Cardiac muscle cell (in vitro differentiated cells and primary cell): Measurements from ENCODE around the gene LLPH. TPM values are rescaled to one million over a fixed set of nuclear protein-coding genes. Genes with fewer than 3 reads are reported as not detected.
A peak's percentile ranks its signal among the peaks of the same experiment; 100 is the strongest.
"Not testable (repeated sequence)": the region's sequence is repeated elsewhere in the genome, so short reads cannot be mapped to it uniquely, and the experiment has no call there.

Experiments
- DNase-seq, 2 donors: peaks; one replicate each; pipeline versions ENCODE4 v3.0.0 to v3.0.0-alpha.2; 2010 to 2017; ENCODE audit warnings: low read depth in 1 of 2, low spot score in 1 of 2
- H3K27ac ChIP-seq: fragments of 200-600 bp; sonication (generic); 2 replicates; pipeline ENCODE4 v1.5.1; 2016
- H3K27me3 ChIP-seq: fragments of 200-600 bp; sonication (generic); 2 replicates; pipeline ENCODE4 v1.6.0; 2016; ENCODE audit warnings: control low read depth
- H3K36me3 ChIP-seq: fragments of 200-600 bp; sonication (generic); 2 replicates; pipeline ENCODE4 v1.5.1; 2016; ENCODE audit warnings: control low read depth
- H3K4me1 ChIP-seq: fragments of 200-600 bp; sonication (generic); 2 replicates; pipeline ENCODE4 v1.8.1; 2017; ENCODE audit warnings: low read depth, mild to moderate bottlenecking, mixed run types
- H3K4me3 ChIP-seq: fragments of 200-600 bp; sonication (generic); 2 replicates; pipeline ENCODE4 v1.5.1; 2016; ENCODE audit warnings: mild to moderate bottlenecking
- H3K9me3 ChIP-seq: fragments of 200-600 bp; sonication (generic); 2 replicates; pipeline ENCODE4 v1.5.1; 2017; ENCODE audit warnings: low read depth, mild to moderate bottlenecking, control low read depth
- CTCF ChIP-seq: IDR thresholded peaks from 2 replicates; pipeline ENCODE4 v1.5.1; 2012; ENCODE audit warnings: low read depth, mild to moderate bottlenecking, low read length
- polyA plus RNA-seq: library from polyadenylated mRNA; unstranded; fragments of >200 nt; fragmentation: Nextera tagmentation; extraction: Ambion mirVana; gene quantifications from 2 replicates; pipeline ENCODE4 v1.2.1, GENCODE V29; 2016
- total RNA-seq: library from RNA; depleted of rRNA; stranded (reverse); fragments of >200 nt; gene quantifications from 2 replicates; pipeline ENCODE4 v1.2.3, GENCODE V29; 2016

Gene LLPH
- total RNA-seq (3.4 and 3.9 TPM in 2 replicates), polyA plus RNA-seq (34.2 and 41.6 TPM in 2 replicates)

GRCh38 chr12:66130267-66131066 is at the start of gene LLPH:
Gene LLPH (minus strand): TSS chr12:66130750. CDS start chr12:66129106, 1,644 bp downstream.
- H3K4me1 ChIP-seq = peaks cover 21% of the 10 kb centered on the region
- no peak for TF ChIP-seq CTCF
- peak; percentile 89 for DNase-seq
- H3K4me3 ChIP-seq = peak within 1 kb of the TSS; percentile 82
- no peaks in the 10 kb centered on the region for H3K9me3 ChIP-seq
- H3K36me3 ChIP-seq = peaks cover 14% of the 10 kb centered on the region
- H3K27me3 ChIP-seq = no peaks in the 10 kb centered on the region
- peak within 1 kb of the TSS; percentile 69 for H3K27ac ChIP-seq

- Histone ChIP-seq H3K27me3 (no peaks in the 10 kb centered on the region), H3K27ac (no peak overlapping the region), H3K9me3 (no peaks in the 10 kb centered on the region), H3K36me3 (no peaks in the 10 kb centered on the region), H3K4me3 (no peak overlapping the region), H3K4me1 (no peaks in the 10 kb centered on the region)
- no peak for TF ChIP-seq CTCF
- peak in 1 of 2 donors; percentile 83 for DNase-seq
Measured at GRCh38 chr12:66176105-66176900, 45.8 kb upstream of the LLPH start.

GRCh38 chr12:66174391-66175325 is 44.1 kb upstream of the LLPH start:
- H3K27ac ChIP-seq, H3K4me3 ChIP-seq, DNase-seq: not testable (repeated sequence)

GRCh38 chr12:66170606-66171005 is 40.1 kb upstream of the LLPH start:
- no peak for DNase-seq
- TF ChIP-seq CTCF = no peak
- H3K27ac ChIP-seq = no peak overlapping the region

More at GRCh38 chr12:66174391-66175325, 44.1 kb upstream of the LLPH start:
- H3K4me1 ChIP-seq, H3K27me3 ChIP-seq, H3K36me3 ChIP-seq, H3K9me3 ChIP-seq: not testable (repeated sequence)

GRCh38 chr12:66169221-66170170 is 38.9 kb upstream of the LLPH start, which contains the start of gene TMBIM4:
Gene TMBIM4 (minus strand): TSS chr12:66169996. CDS start chr12:66169951, 45 bp downstream.
- Histone ChIP-seq H3K27ac (peak within 1 kb of the TSS; percentile 75), H3K27me3 (no peaks in the 10 kb centered on the region), H3K4me1 (no peaks in the 10 kb centered on the region), H3K9me3 (no peaks in the 10 kb centered on the region), H3K36me3 (no peaks in the 10 kb centered on the region), H3K4me3 (peak within 1 kb of the TSS; percentile 40)
- peak; percentile 82 to 96 for DNase-seq
- TF ChIP-seq CTCF = peak; percentile 45

More at GRCh38 chr12:66170606-66171005, 40.1 kb upstream of the LLPH start:
- H3K27me3 ChIP-seq = no peaks in the 10 kb centered on the region
- no peaks in the 10 kb centered on the region for H3K36me3 ChIP-seq
- H3K4me1 ChIP-seq = no peaks in the 10 kb centered on the region
- H3K4me3 ChIP-seq = no peak overlapping the region
- H3K9me3 ChIP-seq = no peaks in the 10 kb centered on the region
